HG03135 (cell line): ENCODE measurements around the gene NID2.

Experiments used
- ATAC-seq: cut with Tn5 transposase; IDR thresholded peaks from one replicate; pipeline ENCODE4 v1.9.1; 2021; ENCODE audit warnings: mild to moderate bottlenecking, moderate library complexity; ENCODE audit not compliant: unreplicated experiment

NID2 gene

GRCh38 chr14:51963286-51963685, 105.6 kb downstream of the NID2 start:
- ATAC-seq = no peak

GRCh38 chr14:51962711-51963110, 106.1 kb downstream of the NID2 start:
- no peak for ATAC-seq

GRCh38 chr14:51960866-51961265, 108.0 kb downstream of the NID2 start:
- no peak for ATAC-seq

GRCh38 chr14:51959928-51960327, 108.9 kb downstream of the NID2 start:
- ATAC-seq = no peak

DNA sequence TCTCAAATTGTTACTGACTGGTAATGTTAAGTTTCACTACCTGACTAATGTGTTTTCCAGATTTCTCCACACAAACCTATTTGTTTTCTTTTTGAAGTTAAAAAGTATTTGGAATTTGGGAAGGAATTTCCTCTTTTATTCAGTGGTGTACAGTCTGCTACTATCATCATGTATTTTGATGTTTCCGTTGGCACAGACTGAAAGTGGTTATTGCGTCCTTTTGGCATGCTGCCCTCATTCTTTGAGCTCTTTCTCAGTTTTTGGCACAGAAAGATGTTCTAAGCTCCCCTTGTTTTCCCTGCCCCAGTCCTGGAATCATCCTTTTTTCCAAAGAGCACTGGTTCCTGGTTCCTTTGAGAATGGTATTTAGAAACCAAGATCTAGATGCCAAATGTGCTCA, 110.9 kb downstream of the NID2 start:
- no peak for ATAC-seq
